DOHH2 (cell line): Measurements from ENCODE around the gene FGFR1OP2.

ENCODE experiments used
- EZH2phosphoT487 ChIP-seq: fragments of 200-600 bp; sonication (generic); IDR thresholded peaks from 2 replicates; pipeline ENCODE4 v1.6.1; 2017; ENCODE audit warnings: borderline replicate concordance, mild to moderate bottlenecking, antibody characterized with exemption, low read length, moderate library complexity, mixed read lengths
- TF ChIP-seq, protein P1 (sequence below): fragments of 200-600 bp; sonication (generic); IDR thresholded peaks from one replicate; pipeline ENCODE4 v1.5.1; 2014; ENCODE audit warnings: antibody characterized with exemption, mild to moderate bottlenecking, low read depth, low read length; ENCODE audit not compliant: poor library complexity, severe bottlenecking

DNA sequence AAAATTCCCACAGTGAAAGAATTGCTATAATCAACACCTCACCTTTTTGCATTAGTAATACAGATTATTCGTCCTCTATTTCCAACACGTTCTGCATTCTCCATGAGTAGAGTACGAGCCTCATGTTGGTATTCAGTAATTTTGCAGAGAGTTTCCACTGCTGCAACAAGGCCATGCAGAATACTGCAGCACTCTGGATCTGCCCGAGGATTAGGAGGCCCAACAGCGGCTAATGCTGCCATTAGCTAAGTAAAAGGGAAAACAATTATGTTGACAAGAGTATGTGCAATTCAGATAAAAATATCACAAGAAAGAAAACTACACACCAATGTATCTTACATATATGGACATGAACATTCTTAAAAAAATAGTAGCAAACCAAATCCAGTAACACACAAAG is 9.6 kb upstream of the FGFR1OP2 start:
- TF ChIP-seq, protein P1, sequence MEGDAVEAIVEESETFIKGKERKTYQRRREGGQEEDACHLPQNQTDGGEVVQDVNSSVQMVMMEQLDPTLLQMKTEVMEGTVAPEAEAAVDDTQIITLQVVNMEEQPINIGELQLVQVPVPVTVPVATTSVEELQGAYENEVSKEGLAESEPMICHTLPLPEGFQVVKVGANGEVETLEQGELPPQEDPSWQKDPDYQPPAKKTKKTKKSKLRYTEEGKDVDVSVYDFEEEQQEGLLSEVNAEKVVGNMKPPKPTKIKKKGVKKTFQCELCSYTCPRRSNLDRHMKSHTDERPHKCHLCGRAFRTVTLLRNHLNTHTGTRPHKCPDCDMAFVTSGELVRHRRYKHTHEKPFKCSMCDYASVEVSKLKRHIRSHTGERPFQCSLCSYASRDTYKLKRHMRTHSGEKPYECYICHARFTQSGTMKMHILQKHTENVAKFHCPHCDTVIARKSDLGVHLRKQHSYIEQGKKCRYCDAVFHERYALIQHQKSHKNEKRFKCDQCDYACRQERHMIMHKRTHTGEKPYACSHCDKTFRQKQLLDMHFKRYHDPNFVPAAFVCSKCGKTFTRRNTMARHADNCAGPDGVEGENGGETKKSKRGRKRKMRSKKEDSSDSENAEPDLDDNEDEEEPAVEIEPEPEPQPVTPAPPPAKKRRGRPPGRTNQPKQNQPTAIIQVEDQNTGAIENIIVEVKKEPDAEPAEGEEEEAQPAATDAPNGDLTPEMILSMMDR = no peak
- TF ChIP-seq EZH2phosphoT487 = no peak
